GM21526 (cell line): ENCODE data around the gene KIAA1191.
"Not testable (repeated sequence)": the region's sequence is repeated elsewhere in the genome, so short reads cannot be mapped to it uniquely, and the experiment has no call there.

Source experiments
- ATAC-seq: cut with Tn5 transposase; IDR thresholded peaks from one replicate; pipeline ENCODE4 v1.9.1; 2021; ENCODE audit warnings: moderate library complexity; ENCODE audit not compliant: unreplicated experiment, low FRiP score

Gene KIAA1191

GRCh38 chr5:176361437-176362232 is at the start of gene KIAA1191:
Gene KIAA1191 (minus strand): TSS chr5:176361764. CDS start chr5:176359508, 2,256 bp downstream.
- peak; percentile 88 for ATAC-seq

GRCh38 chr5:176410486-176411180 is 49.1 kb upstream of the KIAA1191 start:
- no peak for ATAC-seq

GRCh38 chr5:176409765-176410164 is 48.2 kb upstream of the KIAA1191 start:
- no peak for ATAC-seq

GRCh38 chr5:176408590-176408989 is 47.0 kb upstream of the KIAA1191 start:
- ATAC-seq, result no peak

- not testable (repeated sequence) for ATAC-seq
These were observed 46.6 kb upstream of the KIAA1191 start for GRCh38 chr5:176408252-176408573.

GRCh38 chr5:176407456-176408251 is 46.1 kb upstream of the KIAA1191 start:
- no peak for ATAC-seq

GRCh38 chr5:176406436-176407052 is 45.0 kb upstream of the KIAA1191 start:
- ATAC-seq, result no peak

- ATAC-seq, result no peak
These were observed 44.3 kb upstream of the KIAA1191 start for GRCh38 chr5:176405656-176406435.

- no peak for ATAC-seq
These were observed 40.0 kb upstream of the KIAA1191 start for GRCh38 chr5:176401281-176402205.

GRCh38 chr5:176400382-176401156 is 39.0 kb upstream of the KIAA1191 start:
- no peak for ATAC-seq

GRCh38 chr5:176397736-176398420 is 36.3 kb upstream of the KIAA1191 start:
- ATAC-seq, result no peak

GRCh38 chr5:176396330-176396729 is 34.8 kb upstream of the KIAA1191 start:
- no peak for ATAC-seq

- no peak for ATAC-seq
These were observed 33.5 kb upstream of the KIAA1191 start for GRCh38 chr5:176394881-176395675.

- no peak for ATAC-seq
These were observed 32.5 kb upstream of the KIAA1191 start for GRCh38 chr5:176394096-176394495.

GRCh38 chr5:176392526-176392925 is 31.0 kb upstream of the KIAA1191 start:
- no peak for ATAC-seq

GRCh38 chr5:176391999-176392398 is 30.4 kb upstream of the KIAA1191 start:
- ATAC-seq, result no peak

GRCh38 chr5:176391479-176391878 is 29.9 kb upstream of the KIAA1191 start:
- ATAC-seq, result no peak
